Glutamatergic neuron (in vitro differentiated cells): ENCODE data around the gene MAML2. TPM values are rescaled to one million over a fixed set of nuclear protein-coding genes. Genes with fewer than 3 reads are reported as not detected.

Experiments
- DNase-seq: peaks from one replicate; pipeline ENCODE4 v3.0.0; 2022
- H3K27ac Mint-ChIP-seq: one replicate; pipeline ENCODE4 v1.8.0; 2020; ENCODE audit warnings: mild to moderate bottlenecking, mixed read lengths, inconsistent platforms; ENCODE audit not compliant: unreplicated experiment
- H3K27me3 Mint-ChIP-seq: one replicate; pipeline ENCODE4 v1.8.0; 2020; ENCODE audit warnings: mild to moderate bottlenecking, moderate library complexity, mixed read lengths, inconsistent platforms; ENCODE audit not compliant: unreplicated experiment
- H3K36me3 Mint-ChIP-seq: one replicate; pipeline ENCODE4 v1.8.0; 2020; ENCODE audit warnings: mild to moderate bottlenecking, mixed read lengths, inconsistent platforms; ENCODE audit not compliant: unreplicated experiment
- H3K4me1 Mint-ChIP-seq: one replicate; pipeline ENCODE4 v1.8.0; 2020; ENCODE audit warnings: mild to moderate bottlenecking, low read depth, mixed read lengths, inconsistent platforms; ENCODE audit not compliant: unreplicated experiment
- H3K4me3 Mint-ChIP-seq: one replicate; pipeline ENCODE4 v1.8.0; 2020; ENCODE audit warnings: mild to moderate bottlenecking, mixed read lengths, inconsistent platforms; ENCODE audit not compliant: unreplicated experiment
- H3K9me3 Mint-ChIP-seq: one replicate; pipeline ENCODE4 v1.8.0; 2020; ENCODE audit warnings: mild to moderate bottlenecking, moderate library complexity, mixed read lengths, inconsistent platforms; ENCODE audit not compliant: unreplicated experiment
- total RNA-seq: library from RNA; stranded (reverse); fragmentation: NEBNext Ultra II Directional; extraction: Animal tissue kit (Norgen Biotek cat#: 25700); gene quantifications from one replicate; pipeline ENCODE4 v1.2.1, GENCODE V29; 2021; ENCODE audit not compliant: unreplicated experiment
- TF ChIP-seq, protein P1 (sequence below): fragments of 200-600 bp; sonication (generic); IDR thresholded peaks from one replicate; pipeline ENCODE4 v1.5.0; 2021; ENCODE audit not compliant: partially characterized antibody, unreplicated experiment

MAML2 gene
- total RNA-seq, 1 donor from 2014 or later, result 2.1 TPM

DNA sequence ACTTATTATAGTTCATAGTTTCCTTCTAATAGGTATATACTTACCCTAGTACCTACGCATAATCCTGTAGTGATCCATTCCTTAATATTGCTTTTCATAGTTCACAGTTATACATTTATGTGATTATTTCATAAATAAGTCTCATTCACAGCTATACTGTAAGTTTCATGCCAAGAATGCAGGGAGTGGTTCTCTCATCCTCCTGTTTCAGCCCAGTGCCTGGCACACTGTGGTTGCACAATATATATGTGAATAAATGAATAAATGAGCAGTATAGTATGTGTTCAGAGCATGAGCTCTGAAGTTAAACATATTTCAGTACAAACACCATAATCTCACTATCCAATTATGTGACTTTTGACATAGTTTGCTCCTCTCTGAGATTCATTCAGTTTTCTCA is 115.8 kb downstream of the MAML2 start:
- H3K27me3 Mint-ChIP-seq, result no peaks in the 10 kb centered on the region
- no peaks in the 10 kb centered on the region for H3K36me3 Mint-ChIP-seq
- TF ChIP-seq, protein P1, sequence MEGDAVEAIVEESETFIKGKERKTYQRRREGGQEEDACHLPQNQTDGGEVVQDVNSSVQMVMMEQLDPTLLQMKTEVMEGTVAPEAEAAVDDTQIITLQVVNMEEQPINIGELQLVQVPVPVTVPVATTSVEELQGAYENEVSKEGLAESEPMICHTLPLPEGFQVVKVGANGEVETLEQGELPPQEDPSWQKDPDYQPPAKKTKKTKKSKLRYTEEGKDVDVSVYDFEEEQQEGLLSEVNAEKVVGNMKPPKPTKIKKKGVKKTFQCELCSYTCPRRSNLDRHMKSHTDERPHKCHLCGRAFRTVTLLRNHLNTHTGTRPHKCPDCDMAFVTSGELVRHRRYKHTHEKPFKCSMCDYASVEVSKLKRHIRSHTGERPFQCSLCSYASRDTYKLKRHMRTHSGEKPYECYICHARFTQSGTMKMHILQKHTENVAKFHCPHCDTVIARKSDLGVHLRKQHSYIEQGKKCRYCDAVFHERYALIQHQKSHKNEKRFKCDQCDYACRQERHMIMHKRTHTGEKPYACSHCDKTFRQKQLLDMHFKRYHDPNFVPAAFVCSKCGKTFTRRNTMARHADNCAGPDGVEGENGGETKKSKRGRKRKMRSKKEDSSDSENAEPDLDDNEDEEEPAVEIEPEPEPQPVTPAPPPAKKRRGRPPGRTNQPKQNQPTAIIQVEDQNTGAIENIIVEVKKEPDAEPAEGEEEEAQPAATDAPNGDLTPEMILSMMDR, result no peak
- no peaks in the 10 kb centered on the region for H3K9me3 Mint-ChIP-seq
- H3K4me3 Mint-ChIP-seq, result no peak overlapping the region
- no peak for DNase-seq
- no peak overlapping the region for H3K27ac Mint-ChIP-seq
- H3K4me1 Mint-ChIP-seq, result peaks cover 3% of the 10 kb centered on the region

DNA sequence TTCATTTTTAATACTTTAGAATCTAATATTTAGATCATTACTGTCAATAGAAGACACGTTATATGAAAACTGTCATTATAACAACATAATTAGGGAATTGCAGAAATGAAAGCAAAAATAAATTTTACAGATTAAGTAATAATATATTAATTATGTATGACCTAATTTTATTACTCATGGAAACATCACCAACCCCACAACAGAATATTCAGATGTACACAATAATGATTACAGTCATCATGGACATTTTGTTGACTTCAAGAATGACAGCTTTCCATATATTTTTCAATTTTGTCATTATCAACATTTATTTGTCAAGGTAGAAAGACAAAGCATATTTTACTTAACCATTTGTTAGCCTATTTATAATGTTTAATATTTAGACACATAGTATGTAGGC is 119.9 kb downstream of the MAML2 start:
- Mint-ChIP-seq H3K4me1 (peaks cover 25% of the 10 kb centered on the region), H3K4me3 (no peak overlapping the region), H3K9me3 (peaks cover 3% of the 10 kb centered on the region), H3K36me3 (no peaks in the 10 kb centered on the region), H3K27ac (no peak overlapping the region), H3K27me3 (peaks cover 2% of the 10 kb centered on the region)
- TF ChIP-seq, protein P1, result no peak
- no peak for DNase-seq

DNA sequence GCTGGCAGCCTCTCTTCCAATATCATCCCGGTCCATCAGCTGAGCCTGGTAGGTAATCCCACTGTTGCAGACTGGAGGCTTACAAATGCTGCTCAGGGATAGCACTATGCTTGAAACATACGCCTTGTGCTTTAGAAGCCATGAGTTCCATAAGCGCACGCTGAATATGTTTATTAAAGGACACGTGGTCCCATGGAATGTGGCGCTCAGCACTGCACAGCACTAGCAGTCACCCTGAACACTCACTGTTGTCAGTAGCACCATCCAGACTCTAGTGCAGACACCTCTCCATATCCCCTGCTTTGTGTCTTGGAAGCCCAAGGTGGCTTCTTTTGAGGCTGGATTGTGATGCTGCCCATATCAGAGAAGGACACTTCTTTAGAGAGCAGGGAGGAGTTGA is 120.9 kb downstream of the MAML2 start:
- Mint-ChIP-seq H3K36me3 (no peaks in the 10 kb centered on the region), H3K4me1 (peaks cover 29% of the 10 kb centered on the region), H3K27me3 (peaks cover 2% of the 10 kb centered on the region), H3K4me3 (no peak overlapping the region), H3K9me3 (peaks cover 3% of the 10 kb centered on the region), H3K27ac (no peak overlapping the region)
- no peak for DNase-seq
- TF ChIP-seq, protein P1, result no peak

DNA sequence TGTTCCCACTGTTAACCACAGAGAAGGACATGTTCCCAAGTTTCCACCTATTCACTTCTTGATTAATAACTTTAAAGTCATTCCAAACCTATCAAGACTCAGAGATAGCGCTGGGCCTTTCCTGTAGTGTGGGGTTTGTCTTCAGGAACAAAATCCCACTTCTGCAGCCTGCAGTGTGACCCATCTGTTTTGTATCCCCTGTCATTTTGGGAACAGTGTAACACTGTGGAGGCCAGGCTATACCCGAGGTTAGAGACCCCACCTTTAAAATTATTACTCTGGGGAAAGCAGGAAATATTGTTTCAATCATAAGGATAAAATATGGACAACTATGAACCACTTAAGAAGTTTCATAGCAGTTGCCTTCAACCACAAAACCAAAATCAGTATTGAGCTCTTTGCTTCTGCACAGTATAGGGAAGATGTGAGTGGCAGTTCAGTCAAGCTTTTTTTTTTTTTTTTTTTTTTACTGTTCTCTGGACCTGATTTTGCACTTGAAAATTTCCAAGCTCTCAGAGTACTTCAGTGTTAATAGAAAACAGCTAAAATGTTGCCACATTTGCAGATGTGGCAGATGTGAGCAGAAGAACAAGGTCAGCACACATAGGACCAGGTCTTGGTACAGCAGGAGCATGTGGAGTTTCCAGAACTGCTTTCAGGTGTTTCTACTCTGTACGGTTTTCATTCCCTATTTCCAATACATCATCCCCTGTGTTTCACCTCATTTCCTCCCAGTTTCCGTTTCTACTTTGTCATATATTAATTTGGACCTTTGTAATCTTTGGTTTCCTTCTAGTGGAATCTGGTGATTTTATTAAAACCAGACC is 121.5 kb downstream of the MAML2 start:
- H3K9me3 Mint-ChIP-seq, result peaks cover 6% of the 10 kb centered on the region
- H3K27ac Mint-ChIP-seq, result no peak overlapping the region
- H3K4me1 Mint-ChIP-seq, result peaks cover 33% of the 10 kb centered on the region
- DNase-seq, result no peak
- no peaks in the 10 kb centered on the region for H3K36me3 Mint-ChIP-seq
- TF ChIP-seq, protein P1, result no peak
- peaks cover 2% of the 10 kb centered on the region for H3K27me3 Mint-ChIP-seq
- no peak overlapping the region for H3K4me3 Mint-ChIP-seq

DNA sequence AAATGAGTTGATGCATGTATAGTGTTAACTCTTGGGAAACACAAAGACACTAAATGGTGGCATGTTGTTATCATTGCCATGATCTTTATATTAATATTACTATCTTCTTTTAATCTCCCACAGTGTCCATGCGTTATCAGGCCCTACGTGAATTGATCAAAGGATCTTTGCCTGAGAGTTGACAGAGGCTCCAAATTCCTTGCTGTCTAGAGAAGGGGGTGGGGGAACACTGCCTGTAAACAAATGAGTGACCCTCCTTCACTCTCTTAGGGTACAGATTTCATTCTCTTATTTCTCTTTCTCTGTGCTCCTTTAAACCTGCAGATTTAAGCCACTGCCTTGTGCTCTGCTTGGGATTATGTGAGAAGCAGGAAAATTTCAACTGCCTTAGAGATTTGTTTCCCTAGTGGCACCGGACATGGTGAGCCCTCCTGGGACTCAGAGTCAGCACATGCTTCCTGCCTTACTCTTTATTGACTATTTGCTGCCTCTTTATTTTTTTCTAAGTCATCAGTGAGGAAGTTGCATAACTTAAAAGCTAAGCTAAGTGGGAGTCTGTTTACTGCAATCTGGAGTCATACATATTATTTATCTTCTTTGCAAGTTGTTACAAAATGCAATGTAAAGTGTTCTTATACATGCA is 122.9 kb downstream of the MAML2 start:
- DNase-seq, result no peak
- Mint-ChIP-seq H3K36me3 (no peaks in the 10 kb centered on the region), H3K4me3 (no peak overlapping the region), H3K27ac (peak overlapping the region; percentile 67), H3K9me3 (peaks cover 6% of the 10 kb centered on the region), H3K4me1 (peaks cover 34% of the 10 kb centered on the region), H3K27me3 (peaks cover 2% of the 10 kb centered on the region)
- TF ChIP-seq, protein P1, result no peak
